Pancreas (tissue), 10 donors: ENCODE data around the gene ST6GAL1. TPM values are rescaled to one million over a fixed set of nuclear protein-coding genes. Genes with fewer than 3 reads are reported as not detected.
"Not testable (repeated sequence)": the region's sequence is repeated elsewhere in the genome, so short reads cannot be mapped to it uniquely, and the experiment has no call there.

ENCODE experiments used
- ATAC-seq, 4 donors: fragments of 200-7000 bp; cut with Tn5 transposase; one replicate each; pipeline versions ENCODE4 v1.8.0 to v1.9.1; 2020; ENCODE audit warnings: mild to moderate bottlenecking in 4 of 4, moderate library complexity in 4 of 4
- DNase-seq, 6 donors: peaks; one replicate each; pipeline ENCODE4 v3.0.0-alpha.2; 2020
- FAIRE-seq: peaks from 2 replicates; lab custom pipeline; 2012; peaks lifted over from hg19 to GRCh38; lab: Jason Lieb, UNC
- H3K27ac ChIP-seq, 4 donors: fragments of 200-600 bp; sonication (generic); 1 replicate in 3 of 4; 2 replicates in 1 of 4; pipeline versions ENCODE4 v1.5.0 to v1.8.0; 2020
- H3K27me3 ChIP-seq, 4 donors: fragments of 200-600 bp; one replicate each; pipeline ENCODE4 v1.8.0; 2021
- H3K36me3 ChIP-seq, 3 donors: fragments of 200-600 bp; sonication (generic) in 1 of 3; one replicate each; pipeline versions ENCODE4 v1.5.0 to v1.8.0; 2020 to 2021
- H3K4me1 ChIP-seq, 3 donors: fragments of 200-600 bp; one replicate each; pipeline ENCODE4 v1.8.0; 2021
- H3K4me3 ChIP-seq, 4 donors: fragments of 200-600 bp; sonication (generic) in 2 of 4; one replicate each; pipeline versions ENCODE4 v1.5.0 to v1.8.0; 2020 to 2021
- H3K9me3 ChIP-seq, 4 donors: fragments of 200-600 bp; one replicate each; pipeline ENCODE4 v1.8.0; 2021
- CTCF ChIP-seq, 4 donors: fragments of 200-600 bp; sonication (generic) in 3 of 4; IDR thresholded peaks; one replicate each; pipeline versions ENCODE4 v1.5.0 to v1.8.0; 2021; ENCODE audit warnings: antibody characterized with exemption in 4 of 4
- WGBS, 2 donors: extraction: QIAGEN DNeasy Blood & Tissue Kit; methylation state at CpG; one replicate each; pipeline ENCODE4 v1.1.7; 2013; 5-methylcytosine and 5-hydroxymethylcytosine counted together
- intact Hi-C, 3 donors: fragments of 100-400 bp; cut with DNase I; formaldehyde crosslinking; loops; one replicate each; pipeline versions ENCODE4 v1.11.1 to v1.14.2; 2022
- polyA plus RNA-seq, 2 donors: library from polyadenylated mRNA; stranded (reverse); fragments of 200-250 nt; gene quantifications; one replicate each; pipeline ENCODE4 v1.2.3, GENCODE V29; 2013
- total RNA-seq, 6 donors: library from RNA; stranded (reverse); fragmentation: NEBNext Ultra II Directional in 4 of 6; extraction: Animal tissue kit (Norgen Biotek cat#: 25700) in 4 of 6; gene quantifications; one replicate each; pipeline versions ENCODE4 v1.2.1 to v1.2.4, GENCODE V29; 2021 to 2023
- donor health status: healthy with polysubstance abuse.
- donor health status: DM: no; HTN: no; CAD: no; lungs with moderate emphysema.
- donor health status: DM: no; HTN: no; CAD: no.
- donor health status: control.
- donor health status: control.
- donor health status: Bipolar disorder and iron deficiency.
- donor health status: DM: yes; HTN: yes; CAD: no.
- donor health status: DM: no; HTN: no; CAD: no.
- donor health status: DM: no; HTN: no; CAD: no.
- donor health status: DM: yes; HTN: yes; CAD: no.

Gene ST6GAL1
- total and polyA plus RNA-seq, 8 donors: 4.8 to 36.6 (median 8.3) TPM

DNA sequence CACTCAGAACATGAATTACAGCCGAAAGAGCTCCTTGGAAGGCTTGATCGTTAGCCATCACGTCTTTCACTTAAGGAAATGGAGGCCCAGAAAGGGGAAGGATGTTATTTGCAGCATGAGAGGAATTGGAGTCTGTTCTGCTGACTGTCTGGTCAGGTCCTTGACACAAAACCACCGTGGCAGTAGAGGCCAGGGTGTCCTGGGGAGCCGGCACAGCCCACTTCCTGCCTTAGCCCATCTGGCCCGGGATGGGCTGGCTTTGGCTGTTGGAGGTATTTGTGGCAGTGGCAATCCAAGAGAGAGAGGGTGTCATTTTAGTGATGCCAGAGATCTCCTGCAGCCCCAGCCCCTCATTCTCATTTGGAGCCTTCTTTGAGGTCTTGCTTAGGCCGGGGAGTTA is 37.4 kb downstream of the ST6GAL1 start:
- TF ChIP-seq CTCF (IDR thresholded peaks at IDR 0.05): no peak
- H3K27ac ChIP-seq: no peak overlapping the region

DNA sequence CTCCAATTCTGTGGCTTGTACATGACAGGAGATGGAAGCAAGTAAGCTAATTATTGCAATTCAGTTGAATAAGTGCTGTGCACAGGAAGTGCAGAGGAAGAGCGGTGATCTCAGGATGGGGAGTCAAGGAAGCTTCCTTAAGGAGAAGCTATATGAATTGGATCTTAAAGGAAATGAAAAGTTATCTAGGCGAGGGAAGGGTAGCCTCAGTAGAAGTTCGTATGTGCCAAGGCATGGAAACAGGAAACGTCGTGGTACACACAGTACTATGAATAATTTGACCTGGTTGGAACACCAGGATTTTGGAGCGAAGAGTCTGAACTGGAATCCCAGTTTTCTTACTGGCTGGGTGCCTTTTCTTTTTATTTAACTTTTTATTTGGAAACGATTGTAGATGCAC is 39.3 kb downstream of the ST6GAL1 start:
- WGBS, 2 donors: 66 to 83% methylated on average over 7 of the region's 7 CpGs
- no peaks in the 10 kb centered on the region for H3K36me3 ChIP-seq
- no peak overlapping the region for H3K4me3 ChIP-seq
- no peak for TF ChIP-seq CTCF (IDR thresholded peaks at IDR 0.05)
- no peak for FAIRE-seq
- H3K4me1 ChIP-seq: no peaks in the 10 kb centered on the region
- H3K27ac ChIP-seq: no peak overlapping the region
- intact Hi-C loops: no loop called here
- no peak for DNase-seq
- no peaks in the 10 kb centered on the region for H3K9me3 ChIP-seq
- ATAC-seq: no peak
- no peaks in the 10 kb centered on the region for H3K27me3 ChIP-seq

More for the DNA sequence above, 37.4 kb downstream of the ST6GAL1 start:
- Histone ChIP-seq H3K9me3 (no peaks in the 10 kb centered on the region), H3K4me3 (no peak overlapping the region), H3K4me1 (no peaks in the 10 kb centered on the region), H3K36me3 (no peaks in the 10 kb centered on the region), H3K27me3 (no peaks in the 10 kb centered on the region)
- WGBS, 2 donors: 57 to 63% methylated on average over 7 of the region's 7 CpGs
- intact Hi-C loops: no loop called here
- ATAC-seq (peak in 1 of 4 donors; percentile 55), FAIRE-seq (no peak), DNase-seq (no peak)

GRCh38 chr3:186971106-186971505 is 40.8 kb downstream of the ST6GAL1 start:
- H3K36me3 ChIP-seq, H3K4me3 ChIP-seq, H3K27ac ChIP-seq, H3K4me1 ChIP-seq, DNase-seq, intact Hi-C loops, FAIRE-seq, ATAC-seq, H3K27me3 ChIP-seq, H3K9me3 ChIP-seq: not testable (repeated sequence)
- 68 to 89% methylated on average over 10 of the region's 10 CpGs for WGBS, 2 donors

DNA sequence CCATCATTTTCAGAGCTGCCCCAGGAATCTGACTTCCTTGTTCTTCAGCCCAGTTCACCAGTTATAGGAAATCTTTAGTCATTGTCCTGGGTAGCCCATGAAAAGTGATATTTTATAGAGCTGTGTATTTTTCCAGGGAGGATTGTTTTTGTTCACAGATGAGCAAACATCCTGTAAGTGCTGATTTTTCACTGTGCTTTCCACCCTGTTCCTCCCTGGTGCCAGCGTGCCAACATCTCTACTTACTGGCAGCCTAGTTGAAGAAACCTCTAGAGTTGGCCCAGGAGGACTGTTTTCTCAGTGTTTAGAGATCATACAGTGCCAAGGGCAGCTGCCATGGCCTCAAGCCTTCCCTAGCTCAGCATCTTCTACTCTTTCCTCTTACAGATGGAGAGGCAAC is 41.3 kb downstream of the ST6GAL1 start:
- H3K27ac ChIP-seq: no peak overlapping the region
- 74 to 96% methylated on average over 1 of the region's 1 CpG for WGBS, 2 donors
- H3K4me3 ChIP-seq: no peak overlapping the region
- no peak for DNase-seq
- no peaks in the 10 kb centered on the region for H3K9me3 ChIP-seq
- intact Hi-C loops: no loop called here
- H3K36me3 ChIP-seq: no peaks in the 10 kb centered on the region
- H3K27me3 ChIP-seq: no peaks in the 10 kb centered on the region
- peaks cover 0 to 13% (median 0%) of the 10 kb centered on the region in 3 donors for H3K4me1 ChIP-seq
- no peak for FAIRE-seq
- peak in 3 of 4 donors; percentile 10 to 49 (median 37) for ATAC-seq
- TF ChIP-seq CTCF (IDR thresholded peaks at IDR 0.05): no peak

GRCh38 chr3:186973702-186974101 is 43.4 kb downstream of the ST6GAL1 start:
- Histone ChIP-seq H3K9me3 (no peaks in the 10 kb centered on the region), H3K4me1 (peaks cover 0 to 21% (median 0%) of the 10 kb centered on the region in 3 donors), H3K27ac (no peak overlapping the region), H3K36me3 (no peaks in the 10 kb centered on the region), H3K4me3 (no peak overlapping the region), H3K27me3 (no peaks in the 10 kb centered on the region)
- ATAC-seq (no peak), DNase-seq (no peak), FAIRE-seq (no peak)
- 78% methylated on average over 7 of the region's 7 CpGs for WGBS, 2 donors
- no peak for TF ChIP-seq CTCF (IDR thresholded peaks at IDR 0.05)
- intact Hi-C loops: no loop called here
